ENCODE measurements around the gene TAF1C.

Gene TAF1C

DNA sequence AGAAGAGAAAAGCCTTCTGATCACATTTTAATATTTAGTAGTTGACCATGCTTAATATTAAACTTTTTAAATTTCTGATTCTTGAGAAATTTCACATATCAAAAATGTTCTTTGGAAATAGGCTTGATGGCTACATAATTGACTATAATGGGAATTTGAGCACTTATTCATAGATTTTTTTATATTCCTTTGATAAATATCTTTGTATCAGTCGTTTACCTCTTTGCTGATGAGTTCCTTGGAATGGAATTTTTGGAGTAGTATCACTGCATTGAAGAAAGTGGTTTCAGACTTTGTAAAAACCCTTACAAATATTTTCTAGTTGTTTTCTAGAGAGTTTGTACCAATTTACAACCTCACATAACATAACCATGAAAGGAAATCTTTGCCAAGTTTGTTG, 27.1 kb downstream of the TAF1C start:
- no peak overlapping the region for H3K27ac ChIP-seq (ENCODE audit: low read length)
- no peak overlapping the region for H3K9ac ChIP-seq (ENCODE audit: low read length)
- no peaks in the 10 kb centered on the region for H3K9me2 ChIP-seq (replicated peaks; ENCODE audit: insufficient read depth, low read length)
- H3K4me3 ChIP-seq (ENCODE audit: low read length) = no peak overlapping the region
- H3K4me1 ChIP-seq (ENCODE audit: low read length) = no peaks in the 10 kb centered on the region
- no peak overlapping the region for H3K4me2 ChIP-seq (ENCODE audit: low read depth, low read length)
- no peaks in the 10 kb centered on the region for H3K79me2 ChIP-seq (ENCODE audit: low read length)
- no peaks in the 10 kb centered on the region for H3F3A ChIP-seq (ENCODE audit: insufficient read depth, low read length)
- no peak overlapping the region for H2AFZ ChIP-seq (ENCODE audit: low read length)
- no peaks in the 10 kb centered on the region for H4K20me1 ChIP-seq (ENCODE audit: insufficient read depth, low read length)
- TF ChIP-seq, protein P1, sequence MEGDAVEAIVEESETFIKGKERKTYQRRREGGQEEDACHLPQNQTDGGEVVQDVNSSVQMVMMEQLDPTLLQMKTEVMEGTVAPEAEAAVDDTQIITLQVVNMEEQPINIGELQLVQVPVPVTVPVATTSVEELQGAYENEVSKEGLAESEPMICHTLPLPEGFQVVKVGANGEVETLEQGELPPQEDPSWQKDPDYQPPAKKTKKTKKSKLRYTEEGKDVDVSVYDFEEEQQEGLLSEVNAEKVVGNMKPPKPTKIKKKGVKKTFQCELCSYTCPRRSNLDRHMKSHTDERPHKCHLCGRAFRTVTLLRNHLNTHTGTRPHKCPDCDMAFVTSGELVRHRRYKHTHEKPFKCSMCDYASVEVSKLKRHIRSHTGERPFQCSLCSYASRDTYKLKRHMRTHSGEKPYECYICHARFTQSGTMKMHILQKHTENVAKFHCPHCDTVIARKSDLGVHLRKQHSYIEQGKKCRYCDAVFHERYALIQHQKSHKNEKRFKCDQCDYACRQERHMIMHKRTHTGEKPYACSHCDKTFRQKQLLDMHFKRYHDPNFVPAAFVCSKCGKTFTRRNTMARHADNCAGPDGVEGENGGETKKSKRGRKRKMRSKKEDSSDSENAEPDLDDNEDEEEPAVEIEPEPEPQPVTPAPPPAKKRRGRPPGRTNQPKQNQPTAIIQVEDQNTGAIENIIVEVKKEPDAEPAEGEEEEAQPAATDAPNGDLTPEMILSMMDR (IDR thresholded peaks at IDR 0.05; ENCODE audit: low read length) = no peak
- no peak for TF ChIP-seq EZH2 (optimal IDR thresholded peaks at IDR 0.05; ENCODE audit: low read depth, low read length)
- no peak for TF ChIP-seq EZH2phosphoT487 (IDR thresholded peaks at IDR 0.05; ENCODE audit: low read length)
- H3K36me3 ChIP-seq (replicated peaks; ENCODE audit: insufficient read depth, low read length) = no peaks in the 10 kb centered on the region
- no peaks in the 10 kb centered on the region for H3K27me3 ChIP-seq (replicated peaks; ENCODE audit: insufficient read depth, low read length)
- no peak for DNase-seq
- no peaks in the 10 kb centered on the region for H3K9me3 ChIP-seq (replicated peaks; ENCODE audit: insufficient read depth, low read length)

DNA sequence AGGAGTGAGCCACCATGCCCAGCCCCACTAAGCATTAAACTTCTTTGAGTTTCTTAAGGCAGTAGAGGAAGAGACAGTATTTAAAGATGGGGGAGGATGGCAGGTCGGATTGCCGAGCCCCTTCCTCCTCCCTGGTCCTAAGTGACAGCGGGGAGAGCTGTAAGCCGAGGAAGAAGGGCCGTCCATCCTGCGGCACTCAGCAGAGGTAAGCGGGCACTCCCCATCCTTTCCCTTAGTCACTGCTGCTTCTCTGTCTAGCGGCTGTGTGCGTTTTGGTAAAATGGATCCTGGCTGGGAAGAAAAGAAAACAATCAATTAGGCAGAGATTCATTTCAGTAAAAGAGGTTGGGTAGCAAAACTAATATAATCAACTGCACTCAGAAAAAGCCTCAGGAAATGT, 27.9 kb downstream of the TAF1C start:
- no peak overlapping the region for H2AFZ ChIP-seq (ENCODE audit: low read length)
- H3K36me3 ChIP-seq (replicated peaks; ENCODE audit: insufficient read depth, low read length) = no peaks in the 10 kb centered on the region
- H3K4me2 ChIP-seq (ENCODE audit: low read depth, low read length) = no peak overlapping the region
- no peaks in the 10 kb centered on the region for H3F3A ChIP-seq (ENCODE audit: insufficient read depth, low read length)
- no peak overlapping the region for H3K27ac ChIP-seq (ENCODE audit: low read length)
- H3K79me2 ChIP-seq (ENCODE audit: low read length) = no peaks in the 10 kb centered on the region
- no peaks in the 10 kb centered on the region for H3K4me1 ChIP-seq (ENCODE audit: low read length)
- TF ChIP-seq, protein P1 (IDR thresholded peaks at IDR 0.05; ENCODE audit: low read length) = no peak
- TF ChIP-seq EZH2phosphoT487 (IDR thresholded peaks at IDR 0.05; ENCODE audit: low read length) = no peak
- no peak for TF ChIP-seq EZH2 (optimal IDR thresholded peaks at IDR 0.05; ENCODE audit: low read depth, low read length)
- H3K9me2 ChIP-seq (replicated peaks; ENCODE audit: insufficient read depth, low read length) = no peaks in the 10 kb centered on the region
- H3K4me3 ChIP-seq (ENCODE audit: low read length) = no peak overlapping the region
- H3K27me3 ChIP-seq (replicated peaks; ENCODE audit: insufficient read depth, low read length) = no peaks in the 10 kb centered on the region
- H3K9ac ChIP-seq (ENCODE audit: low read length) = no peak overlapping the region
- no peaks in the 10 kb centered on the region for H4K20me1 ChIP-seq (ENCODE audit: insufficient read depth, low read length)
- H3K9me3 ChIP-seq (replicated peaks; ENCODE audit: insufficient read depth, low read length) = no peaks in the 10 kb centered on the region
- DNase-seq = no peak

DNA sequence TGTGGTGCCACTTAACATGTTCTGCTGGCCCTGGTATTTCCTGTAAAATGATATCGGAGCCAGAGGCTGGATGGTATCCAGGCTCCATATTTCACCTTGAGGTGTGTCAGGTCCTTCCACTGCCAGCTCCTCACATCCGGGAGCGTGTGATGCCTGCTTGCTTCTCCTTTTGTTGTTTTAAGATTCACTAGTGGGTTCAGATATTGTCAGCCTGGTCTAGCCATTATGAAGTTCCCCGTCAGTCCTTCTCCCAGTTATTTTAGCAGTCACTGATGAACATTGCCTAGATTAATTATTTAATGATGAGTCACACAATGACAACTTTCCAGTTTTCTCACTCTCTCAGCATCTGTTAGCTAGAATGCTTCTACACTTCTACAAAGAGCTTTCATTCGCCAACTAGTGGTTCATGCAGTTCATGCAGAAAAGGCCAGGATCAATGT, 30.5 kb downstream of the TAF1C start:
- Histone ChIP-seq H3K9ac (ENCODE audit: low read length) (no peak overlapping the region), H3K4me1 (ENCODE audit: low read length) (no peaks in the 10 kb centered on the region), H2AFZ (ENCODE audit: low read length) (no peak overlapping the region), H3K79me2 (ENCODE audit: low read length) (no peaks in the 10 kb centered on the region), H3F3A (ENCODE audit: insufficient read depth, low read length) (no peaks in the 10 kb centered on the region), H3K9me3 (replicated peaks; ENCODE audit: insufficient read depth, low read length) (no peaks in the 10 kb centered on the region), H3K27ac (ENCODE audit: low read length) (no peak overlapping the region), H3K9me2 (replicated peaks; ENCODE audit: insufficient read depth, low read length) (no peaks in the 10 kb centered on the region), H3K4me3 (ENCODE audit: low read length) (no peak overlapping the region), H3K4me2 (ENCODE audit: low read depth, low read length) (no peak overlapping the region), H3K36me3 (replicated peaks; ENCODE audit: insufficient read depth, low read length) (no peaks in the 10 kb centered on the region), H4K20me1 (ENCODE audit: insufficient read depth, low read length) (no peaks in the 10 kb centered on the region), H3K27me3 (replicated peaks; ENCODE audit: insufficient read depth, low read length) (no peaks in the 10 kb centered on the region)
- no peak for TF ChIP-seq EZH2phosphoT487 (IDR thresholded peaks at IDR 0.05; ENCODE audit: low read length)
- TF ChIP-seq, protein P1 (IDR thresholded peaks at IDR 0.05; ENCODE audit: low read length) = no peak
- TF ChIP-seq EZH2 (optimal IDR thresholded peaks at IDR 0.05; ENCODE audit: low read depth, low read length) = no peak
- no peak for DNase-seq
